Activated CD4-positive, CD25-positive, alpha-beta regulatory T cell treated with anti-CD3 and anti-CD28 coated beads, Interleukin-2, amount 50 U/mL, for 16 hours (primary cell): ENCODE measurements around the gene ANGPTL4.

Experiments used
- DNase-seq: peaks from one replicate; pipeline ENCODE4 v3.0.0-alpha.2; 2020; ENCODE audit warnings: low read depth, low spot score

ANGPTL4 gene

GRCh38 chr19:8413629-8413995 lies 49.7 kb downstream of the ANGPTL4 start:
- no peak for DNase-seq

DNA sequence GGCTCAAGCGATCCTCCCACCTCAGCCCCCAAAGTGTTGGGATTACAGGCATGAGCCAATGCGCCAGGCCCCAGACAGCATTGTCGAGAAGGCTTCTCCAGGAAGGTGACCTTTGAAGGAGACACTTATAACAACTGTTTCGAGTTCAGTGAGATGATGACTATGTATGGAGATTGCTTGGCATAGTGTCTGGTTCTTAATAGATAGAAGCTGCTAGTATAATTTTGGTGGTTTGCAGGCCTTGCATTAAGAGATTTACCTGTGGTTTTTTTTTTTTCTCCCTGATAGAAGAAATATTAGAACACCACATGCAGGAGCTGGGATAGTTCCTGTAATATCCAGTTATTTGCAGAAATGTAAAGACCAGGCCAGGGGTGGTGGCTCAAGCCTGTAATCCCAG lies 52.8 kb downstream of the ANGPTL4 start:
- no peak for DNase-seq

- no peak for DNase-seq
Measured at GRCh38 chr19:8421484-8422461, 57.8 kb downstream of the ANGPTL4 start.

- DNase-seq, result no peak
Measured at GRCh38 chr19:8423817-8424223, 59.9 kb downstream of the ANGPTL4 start.
